ENCODE data around the gene FKRP. TPM values are rescaled to one million over a fixed set of nuclear protein-coding genes. Genes with fewer than 3 reads are reported as not detected.

The FKRP gene
- total RNA-seq, 1 donor from 2014 or later: 35.5 TPM

Other genes with a start within 250 kb of the FKRP start
- 268 and 348 TPM in 2 replicates for gene CALM3, start 144.7 kb upstream of the FKRP start, total RNA-seq
- gene PTGIR, start 121.0 kb upstream of the FKRP start, total RNA-seq: 1.6 and 1.8 TPM in 2 replicates
- gene GNG8, start 109.9 kb upstream of the FKRP start, total RNA-seq: not detected in 2 replicates
- 2.3 and 3.7 TPM in 2 replicates for gene DACT3, start 84.9 kb upstream of the FKRP start, total RNA-seq
- gene PRKD2, start 28.9 kb upstream of the FKRP start, total RNA-seq: 96.9 and 142 TPM in 2 replicates
- gene STRN4, start 393 bp downstream of the FKRP start, total RNA-seq: 173 and 175 TPM in 2 replicates
- 70.6 and 105 TPM in 2 replicates for gene SLC1A5, start 42.5 kb downstream of the FKRP start, total RNA-seq
- gene AP2S1, start 104.8 kb downstream of the FKRP start, total RNA-seq: 217 and 287 TPM in 2 replicates
- 31.7 and 53.2 TPM in 2 replicates for gene ARHGAP35, start 114.9 kb downstream of the FKRP start, total RNA-seq

Data from glomerular endothelial cell (primary cell).